GM21737 (cell line): ENCODE results near the gene TBC1D17.

ENCODE experiments used
- ATAC-seq: cut with Tn5 transposase; IDR thresholded peaks from one replicate; pipeline ENCODE4 v1.9.1; 2021; ENCODE audit warnings: mild to moderate bottlenecking, moderate library complexity; ENCODE audit not compliant: unreplicated experiment

TBC1D17 gene

DNA sequence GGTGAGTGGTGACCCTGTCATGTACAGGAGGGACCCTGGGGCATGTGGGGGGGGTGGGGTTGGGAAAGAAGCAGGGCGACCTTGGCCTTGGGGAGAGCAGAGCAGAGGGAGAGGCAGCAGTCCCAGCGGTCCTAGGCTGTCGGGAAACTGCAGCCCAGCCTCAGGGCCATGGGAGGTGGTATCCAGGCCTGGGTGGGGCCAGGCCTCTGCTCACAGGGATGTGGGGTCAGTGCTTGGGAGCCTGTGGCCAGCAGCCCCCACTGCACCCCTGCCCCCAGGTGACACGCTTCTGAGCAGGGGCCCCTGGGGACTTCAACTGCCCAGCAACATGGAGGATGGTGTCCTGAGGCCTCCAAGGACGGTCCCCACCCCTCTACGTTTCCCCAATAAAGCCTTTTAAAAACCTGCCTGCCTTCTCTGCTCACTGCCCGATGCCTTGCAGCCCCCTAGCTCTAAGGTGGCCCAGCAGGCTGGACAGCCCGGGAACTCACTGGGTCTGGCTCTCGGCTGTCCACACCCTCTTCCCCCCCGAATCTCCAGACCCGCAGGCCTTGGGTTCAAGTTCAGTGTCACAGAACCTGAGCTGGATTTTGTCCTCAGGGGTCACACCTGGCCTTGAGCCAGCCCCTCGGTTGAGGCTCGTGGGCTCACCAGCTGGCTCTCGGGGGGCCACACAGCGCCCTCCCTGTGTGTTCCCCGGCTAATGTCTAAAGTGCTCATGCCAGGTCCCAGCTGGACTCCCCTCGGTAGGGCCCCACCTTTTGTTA is 17.0 kb upstream of the TBC1D17 start:
- ATAC-seq = no peak

GRCh38 chr19:49861107-49861506 is 16.4 kb upstream of the TBC1D17 start:
- ATAC-seq = no peak

- no peak for ATAC-seq
These were observed 15.7 kb upstream of the TBC1D17 start for GRCh38 chr19:49861541-49862378.

GRCh38 chr19:49862391-49863253 is 14.9 kb upstream of the TBC1D17 start:
- no peak for ATAC-seq

DNA sequence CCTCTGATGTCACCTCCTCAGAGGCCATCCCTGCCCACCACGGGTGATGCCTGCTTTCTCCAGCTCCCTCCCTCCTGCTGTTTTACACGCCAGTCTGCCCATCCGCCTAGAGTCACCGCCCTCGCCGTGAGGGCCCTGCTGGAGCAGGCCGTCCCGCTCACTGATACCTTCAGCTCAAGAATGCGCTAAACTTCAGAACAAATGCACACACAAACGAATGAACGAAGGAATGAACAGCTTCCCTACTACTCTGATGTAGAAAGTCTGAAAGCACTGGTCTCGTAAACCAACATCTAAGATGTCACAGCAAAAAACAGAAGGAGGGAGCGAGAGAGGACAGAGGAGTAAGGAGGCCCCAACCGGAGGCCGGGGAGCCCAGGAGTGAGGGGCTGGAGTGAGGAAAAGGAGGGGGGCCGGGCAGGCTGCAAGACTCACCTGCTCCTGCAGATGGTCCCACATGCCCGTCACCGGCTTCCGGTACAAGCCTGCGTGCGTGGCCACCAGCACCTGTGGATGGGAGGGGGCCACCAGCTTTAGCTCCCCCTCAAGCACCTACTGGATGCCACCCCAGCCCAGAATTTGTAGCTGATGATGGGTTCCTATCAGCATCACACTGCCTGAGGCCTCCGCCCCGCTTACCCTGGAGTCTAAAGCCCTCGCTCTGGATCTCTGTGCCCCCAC is 14.1 kb upstream of the TBC1D17 start:
- no peak for ATAC-seq

DNA sequence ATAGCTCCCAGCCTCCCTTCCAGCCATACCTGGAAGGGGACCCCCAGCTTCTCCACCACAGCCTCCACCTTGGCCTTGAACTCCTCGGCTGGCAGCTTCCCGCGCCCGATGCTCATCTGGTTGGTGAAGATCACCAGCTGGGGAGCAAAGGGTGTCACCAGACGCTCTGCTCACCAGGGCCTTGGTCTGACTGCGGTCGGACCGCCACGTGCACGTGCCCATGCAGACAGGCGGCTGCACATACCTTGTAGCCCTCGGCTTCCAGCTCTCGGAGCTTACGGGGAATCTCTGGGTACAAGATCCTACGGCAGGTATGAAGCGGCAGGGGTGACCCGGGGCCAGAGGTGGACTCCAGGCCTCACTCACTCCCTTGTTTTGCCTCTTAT is 13.6 kb upstream of the TBC1D17 start:
- ATAC-seq = no peak

- no peak for ATAC-seq
These were observed 12.6 kb upstream of the TBC1D17 start for GRCh38 chr19:49864890-49865289.

GRCh38 chr19:49866933-49867782 is 10.3 kb upstream of the TBC1D17 start, which contains the start of gene PNKP:
PNKP (minus strand) TSS chr19:49867576; CDS start chr19:49867204, 372 bp downstream.
- ATAC-seq = peak; percentile 37

- ATAC-seq = peak; percentile 12
These were observed 8.5 kb upstream of the TBC1D17 start for GRCh38 chr19:49869009-49869483.

DNA sequence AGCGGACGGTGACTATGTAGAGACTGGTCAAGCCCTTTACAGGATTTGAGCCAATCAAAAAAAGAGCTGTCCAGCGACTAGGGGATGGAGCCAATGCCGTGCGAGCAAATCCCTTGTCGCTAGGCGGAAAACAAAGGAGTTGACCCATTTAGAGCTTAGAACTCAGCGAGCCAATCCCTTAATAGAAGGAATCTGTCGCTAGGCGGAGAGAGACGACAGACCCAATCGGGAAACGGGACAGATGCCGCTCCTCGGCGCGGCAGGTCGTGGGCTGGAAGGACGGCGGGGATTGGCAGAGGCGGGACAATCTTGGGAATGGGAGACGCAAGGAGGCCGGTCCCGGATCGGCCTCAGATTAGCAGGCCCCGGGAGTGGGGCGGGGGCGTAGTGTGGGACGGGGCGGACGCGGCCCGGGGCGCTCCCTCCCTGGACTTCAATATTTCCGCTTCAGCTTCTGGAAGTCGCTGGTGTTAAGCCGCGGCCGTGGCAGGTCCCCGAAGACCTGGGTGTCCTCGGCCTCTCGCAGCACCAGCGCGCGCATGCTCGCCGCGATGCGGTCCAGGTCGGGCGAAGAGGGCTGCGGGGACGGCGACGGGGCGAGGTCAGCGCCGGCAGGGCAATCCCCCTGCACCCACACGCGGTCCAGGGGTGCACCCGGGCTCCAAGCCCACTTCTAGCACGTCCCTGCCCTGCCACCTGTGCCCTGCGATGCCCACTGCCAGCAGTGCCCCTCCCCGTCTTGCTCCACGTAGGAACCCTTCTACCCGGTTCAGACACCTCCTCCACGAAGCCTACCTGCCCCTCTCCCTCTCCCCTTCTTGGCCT is 7.8 kb upstream of the TBC1D17 start:
- peak; percentile 58 for ATAC-seq

DNA sequence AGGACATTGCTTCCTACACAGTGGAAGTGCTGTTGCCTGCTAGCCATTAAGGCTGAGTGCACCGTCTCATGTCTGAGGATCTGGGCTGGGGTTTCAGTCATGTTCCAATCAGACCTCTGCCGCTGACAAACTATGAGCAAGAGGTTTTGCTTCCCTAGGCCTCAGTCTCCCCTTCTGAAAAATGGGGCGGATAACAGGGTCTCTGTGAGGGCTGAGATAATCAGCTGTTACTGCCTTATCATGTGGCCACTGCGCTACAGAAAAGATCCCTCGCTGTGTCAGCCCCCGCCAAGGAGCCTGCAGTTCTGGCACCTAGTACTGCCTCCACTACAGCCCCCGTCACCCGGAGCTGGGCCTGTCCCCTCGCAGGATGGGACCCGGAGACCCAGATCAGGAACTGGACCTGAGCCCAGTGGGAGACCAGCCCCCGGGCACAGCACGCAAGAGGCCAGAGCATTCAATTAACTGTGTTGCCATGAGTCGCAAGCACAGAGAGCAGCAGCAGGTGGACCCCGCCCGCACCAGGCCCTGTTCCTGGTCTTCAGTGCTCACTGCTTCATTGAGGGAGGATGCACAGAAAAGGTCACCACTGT is 7.1 kb upstream of the TBC1D17 start:
- no peak for ATAC-seq

DNA sequence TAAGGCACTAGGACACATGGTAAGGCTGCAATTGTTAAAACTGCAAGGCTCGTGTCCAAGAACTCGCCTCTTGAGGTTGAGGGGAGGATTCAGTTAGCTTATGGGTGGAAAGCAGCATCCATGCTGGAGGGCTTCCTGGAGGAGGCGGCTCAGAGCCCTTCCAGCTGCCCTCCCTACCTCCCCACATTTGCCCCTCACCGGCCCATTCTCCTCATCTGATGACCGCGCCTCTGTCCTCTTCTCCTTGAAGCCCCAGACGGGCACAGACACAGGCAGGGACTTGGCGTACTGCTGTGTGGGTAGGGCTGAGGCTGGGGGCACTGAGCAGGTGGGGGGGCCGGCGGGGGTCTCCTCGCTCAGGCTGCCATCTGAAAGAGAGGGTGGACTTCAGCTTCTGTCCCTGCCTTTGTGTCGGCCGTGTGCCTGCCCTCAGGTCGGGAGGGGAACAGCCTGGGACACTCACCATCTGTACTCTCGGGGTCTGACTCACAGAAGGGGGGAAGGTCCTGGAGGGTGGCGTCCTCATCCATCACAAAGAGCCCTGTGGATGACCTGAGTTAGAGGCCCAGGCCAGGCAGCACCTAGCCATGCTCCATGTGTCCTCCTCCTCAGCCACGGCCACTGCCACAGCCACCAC is 6.0 kb upstream of the TBC1D17 start:
- no peak for ATAC-seq

DNA sequence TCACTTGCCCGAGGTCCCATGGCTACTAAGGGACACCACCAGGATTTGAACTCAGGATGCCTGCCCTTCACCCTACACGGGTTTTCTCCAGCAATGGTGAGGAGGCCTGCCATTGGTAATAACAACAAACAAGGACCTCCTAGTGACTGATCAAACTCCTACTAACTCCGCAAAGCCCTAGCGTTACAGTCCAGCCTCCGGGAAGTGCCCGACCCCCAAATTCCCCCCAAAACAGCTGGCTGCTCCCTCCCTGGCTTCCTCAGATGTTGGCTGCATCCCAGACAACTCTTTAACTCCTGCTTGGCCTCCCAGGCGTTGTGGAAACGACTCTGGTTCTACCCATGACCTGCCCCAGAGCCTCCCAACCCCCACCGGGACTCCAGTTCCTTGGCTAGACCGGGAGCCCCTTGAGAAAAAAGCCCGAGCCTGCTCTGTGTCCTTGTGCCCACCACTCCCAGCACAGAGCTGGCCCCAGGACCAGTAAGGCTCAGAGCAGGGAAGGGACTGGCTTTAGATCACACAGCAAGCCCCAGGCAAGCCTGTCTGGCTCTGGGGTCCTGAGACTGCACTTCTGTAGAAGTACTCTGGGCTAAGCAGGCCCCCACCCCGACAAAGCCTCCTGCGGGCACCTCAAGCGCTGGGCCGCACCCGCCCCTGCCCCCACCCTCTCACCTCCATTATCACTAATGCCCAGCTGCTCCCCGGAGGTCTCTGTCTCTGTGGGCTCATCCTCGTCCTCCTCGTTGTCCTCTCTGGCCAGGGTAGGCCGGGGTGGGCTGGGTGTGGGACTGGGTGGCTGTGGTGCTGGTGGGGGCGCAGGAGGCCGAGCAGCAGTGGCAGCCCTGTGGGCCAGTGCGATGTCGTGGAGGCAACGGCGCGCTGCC is 5.0 kb upstream of the TBC1D17 start:
- ATAC-seq = no peak

DNA sequence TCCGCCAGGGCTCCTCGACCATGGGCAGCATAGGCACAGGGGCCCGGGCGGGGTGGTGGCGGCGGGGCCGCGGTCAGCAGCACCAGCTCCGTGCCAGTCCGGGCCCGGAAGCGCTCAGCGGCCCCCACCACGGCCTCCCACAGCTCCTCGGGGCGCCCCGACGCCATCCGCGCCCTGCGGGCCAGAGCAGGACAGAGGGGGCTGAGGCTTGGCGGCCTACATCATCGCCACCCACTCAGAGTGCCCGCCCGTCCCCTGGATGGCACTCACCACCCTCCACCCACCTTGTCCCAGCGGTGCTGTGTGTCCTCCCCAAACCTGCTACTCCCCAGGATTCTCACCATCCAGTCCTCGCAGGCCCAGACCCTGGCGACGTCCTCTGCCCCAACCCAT is 4.4 kb upstream of the TBC1D17 start:
- no peak for ATAC-seq

DNA sequence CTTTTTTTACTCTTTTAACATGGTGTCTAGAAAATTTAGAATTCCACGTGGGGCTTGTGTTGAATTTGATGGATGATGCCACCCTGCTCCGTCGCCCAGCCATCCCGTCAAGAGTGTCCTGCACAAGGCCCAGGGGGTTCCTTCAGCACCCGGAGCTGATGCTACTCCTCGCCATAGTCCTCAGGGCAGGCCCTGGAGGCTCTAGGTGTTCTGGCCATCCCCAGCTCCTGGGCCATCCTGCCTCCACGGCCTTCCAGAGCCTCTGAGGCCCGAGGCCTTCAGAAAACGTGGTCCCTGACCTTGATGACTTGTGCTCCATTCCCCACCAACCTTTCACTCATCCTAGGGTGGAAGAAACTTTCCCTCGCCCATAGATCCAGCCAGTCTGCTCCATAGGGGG is 3.7 kb upstream of the TBC1D17 start:
- no peak for ATAC-seq

- ATAC-seq = no peak
These were observed 2.9 kb upstream of the TBC1D17 start for GRCh38 chr19:49874503-49875157.
